Measurements from ENCODE around the gene COMTD1.
A peak's percentile ranks its signal among the peaks of the same experiment; 100 is the strongest.

COMTD1 gene

GRCh38 chr10:75260990-75261389 is 25.2 kb upstream of the COMTD1 start:
- peak overlapping the region; percentile 78; the same call in 1 of the 2 replicates for H3K27ac ChIP-seq
- TF ChIP-seq CTCF (conservative IDR thresholded peaks at IDR 0.05): no peak

DNA sequence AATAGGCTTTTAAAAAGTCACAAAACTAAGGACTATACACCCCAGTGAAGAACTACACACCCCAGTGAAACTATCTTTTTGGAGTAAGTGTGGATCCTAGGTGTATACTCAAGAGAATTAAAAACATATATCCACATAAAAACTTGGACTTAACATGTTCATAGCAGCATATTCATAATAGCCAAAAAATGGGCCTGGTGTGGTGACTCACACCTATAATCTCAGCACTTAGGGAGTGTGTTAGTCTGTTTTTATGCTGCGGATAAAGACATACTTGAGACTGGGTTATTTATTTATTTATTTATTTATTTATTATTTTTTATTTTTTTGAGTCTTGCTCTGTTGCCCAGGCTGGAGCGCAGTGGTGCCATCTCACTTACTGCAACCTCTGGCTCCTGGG is 19.0 kb upstream of the COMTD1 start:
- no peak for TF ChIP-seq CTCF (conservative IDR thresholded peaks at IDR 0.05)

GRCh38 chr10:75253281-75254220 is 17.8 kb upstream of the COMTD1 start:
- H3K27ac ChIP-seq: no peak overlapping the region
- TF ChIP-seq CTCF (conservative IDR thresholded peaks at IDR 0.05): no peak

More for the DNA sequence above, 19.0 kb upstream of the COMTD1 start:
- no peak overlapping the region for H3K27ac ChIP-seq

DNA sequence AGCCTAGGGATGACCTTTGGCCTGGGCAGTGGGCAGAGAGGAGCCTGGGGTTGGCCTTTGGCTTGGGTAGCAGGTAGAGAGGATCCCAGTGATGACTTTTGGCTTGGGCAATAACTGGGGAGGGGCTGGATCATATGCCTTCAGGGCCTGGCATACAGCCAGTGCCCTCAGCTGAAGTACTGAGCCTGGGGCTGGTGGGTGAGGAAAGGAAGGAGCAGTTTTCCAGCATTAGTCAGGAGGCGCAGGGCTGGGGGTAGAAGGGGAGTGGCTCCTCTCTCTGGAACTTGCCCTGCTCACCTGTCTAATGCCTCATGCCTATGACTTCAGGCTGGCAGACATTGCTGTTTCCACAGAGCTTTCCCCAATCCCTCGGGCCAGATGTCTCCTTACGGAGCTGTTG is 15.2 kb upstream of the COMTD1 start:
- no peak overlapping the region for H3K27ac ChIP-seq
- TF ChIP-seq CTCF (conservative IDR thresholded peaks at IDR 0.05): no peak

DNA sequence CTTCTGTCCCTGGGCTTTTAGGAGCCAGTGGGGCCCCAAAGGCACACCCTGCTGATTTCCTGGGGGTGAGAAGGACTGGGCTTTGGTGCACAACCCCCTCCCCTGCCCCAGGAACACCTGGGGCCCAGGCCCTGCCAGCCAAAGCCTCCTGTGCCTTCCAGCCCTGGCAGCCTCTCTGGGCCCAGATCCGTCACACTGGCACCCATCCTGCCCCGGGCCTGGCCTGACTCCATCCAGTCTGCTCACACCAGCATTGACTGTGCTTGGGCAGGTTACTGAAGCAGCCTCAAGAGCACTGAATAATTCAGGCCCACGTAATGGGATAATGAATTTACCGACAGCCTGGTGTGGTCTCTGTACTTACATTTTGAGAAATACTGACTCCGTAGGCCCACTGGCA is 12.0 kb upstream of the COMTD1 start:
- no peak overlapping the region for H3K27ac ChIP-seq
- TF ChIP-seq CTCF (conservative IDR thresholded peaks at IDR 0.05): no peak

DNA sequence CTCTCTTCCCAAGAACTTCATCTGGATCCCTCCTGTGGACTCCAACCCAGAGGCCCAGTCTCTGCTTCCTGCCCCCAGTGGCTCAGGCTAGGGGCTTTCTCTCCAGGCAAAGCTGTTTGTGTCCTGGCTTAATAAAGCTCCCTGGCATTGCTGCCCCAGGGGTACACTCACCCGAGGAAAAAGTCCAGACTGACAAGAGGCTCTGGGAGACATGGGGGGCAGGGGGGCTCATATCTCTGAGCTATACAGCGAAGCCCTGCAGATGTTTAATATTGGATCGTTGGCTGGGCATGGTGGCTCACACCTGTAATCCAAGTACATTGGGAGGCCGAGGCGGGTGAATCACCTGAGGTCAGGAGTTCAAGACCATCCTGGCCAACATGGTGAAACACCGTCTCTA is 10.7 kb upstream of the COMTD1 start:
- no peak for TF ChIP-seq CTCF (conservative IDR thresholded peaks at IDR 0.05)
- H3K27ac ChIP-seq: peak overlapping the region; percentile 51

- H3K27ac ChIP-seq: peak overlapping the region; percentile 51
- no peak for TF ChIP-seq CTCF (conservative IDR thresholded peaks at IDR 0.05)
Measured at GRCh38 chr10:75245354-75246250, 9.8 kb upstream of the COMTD1 start.
